NCI-H2171 treated with DMSO at 0.1 percent for 48 hours (cell line): ENCODE measurements around the gene UBE2U.
"Not testable (repeated sequence)": the region's sequence is repeated elsewhere in the genome, so short reads cannot be mapped to it uniquely, and the experiment has no call there.

ENCODE experiments used
- DNase-seq: peaks from one replicate; lab custom pipeline; 2025; lab: John Stamatoyannopoulos, UW

UBE2U gene

DNA sequence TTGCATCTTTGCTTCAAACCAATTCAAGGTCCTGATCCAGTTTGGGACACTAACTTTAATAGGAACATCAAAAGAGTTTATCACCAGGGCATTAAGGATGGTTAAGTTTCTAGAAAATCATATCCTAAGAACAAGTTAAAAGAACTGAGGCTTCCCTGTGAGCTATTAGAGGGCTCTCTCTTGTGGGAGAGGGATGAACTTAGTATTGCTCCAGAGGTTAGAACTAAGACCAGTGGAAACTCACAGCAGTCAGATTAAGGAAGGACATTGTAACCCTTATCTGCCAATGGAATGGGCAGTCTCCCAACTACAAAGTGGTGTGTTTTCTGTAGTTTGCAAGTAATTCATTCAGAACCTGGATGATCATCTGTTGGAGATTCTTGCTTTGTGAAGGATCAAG, 36.8 kb downstream of the UBE2U start:
- no peak for DNase-seq

DNA sequence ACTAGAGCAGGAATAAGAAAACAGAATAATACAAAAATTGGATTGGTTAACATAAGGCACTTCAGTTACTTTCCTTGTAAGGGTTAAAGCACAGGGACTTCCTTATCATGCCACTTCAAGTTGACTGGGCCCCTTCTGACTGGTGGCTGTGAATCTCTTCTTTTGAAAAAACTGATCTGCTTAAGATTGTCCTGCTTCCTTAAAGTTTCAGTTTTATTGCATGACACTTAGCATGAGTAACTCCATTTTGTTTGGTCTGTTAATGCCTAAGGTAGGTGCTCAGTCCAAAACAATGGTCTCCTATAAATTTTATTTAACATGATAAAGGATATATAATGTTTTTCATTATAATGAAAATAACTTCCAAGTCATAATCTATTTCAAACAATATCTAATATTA, 37.6 kb downstream of the UBE2U start:
- DNase-seq, result no peak

DNA sequence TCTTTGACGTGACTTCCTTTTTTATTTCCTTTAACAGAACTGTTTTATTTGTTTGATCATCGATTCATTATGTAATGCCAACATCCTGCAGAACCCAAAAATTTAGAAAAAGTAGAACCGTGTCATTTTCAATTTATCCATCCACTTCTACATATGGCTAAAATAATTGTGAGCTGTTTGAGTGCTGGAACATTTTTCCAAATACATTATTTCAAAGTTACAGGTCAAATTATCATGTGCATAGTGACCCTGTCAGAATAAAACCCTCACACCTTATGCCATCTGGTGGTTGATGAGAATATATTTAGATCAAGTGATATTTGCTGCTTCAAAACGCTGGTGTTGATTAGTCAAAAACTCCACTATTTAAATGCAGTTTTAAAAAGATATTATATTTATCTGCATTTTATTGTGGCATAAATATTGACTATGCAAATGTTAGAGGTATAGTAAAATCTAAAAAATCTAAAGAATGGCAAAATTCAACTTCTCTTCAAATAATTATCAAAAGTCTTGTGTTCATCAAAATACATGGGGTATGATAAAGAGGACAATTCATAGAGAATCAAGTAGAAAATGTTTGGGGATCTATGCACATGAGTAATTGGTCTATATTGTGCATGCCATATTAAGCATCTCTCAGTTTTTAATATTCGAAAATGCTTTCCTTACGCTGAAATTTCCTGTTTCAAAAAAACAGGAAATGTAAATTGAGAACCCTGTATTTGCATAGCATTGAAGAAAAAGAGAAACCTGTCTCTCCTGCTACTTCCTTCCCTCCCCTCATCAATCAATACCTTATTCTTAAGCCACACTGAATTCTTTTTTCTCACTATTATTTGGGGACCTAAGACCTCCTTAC, 39.7 kb downstream of the UBE2U start:
- peak; percentile 80 for DNase-seq

DNA sequence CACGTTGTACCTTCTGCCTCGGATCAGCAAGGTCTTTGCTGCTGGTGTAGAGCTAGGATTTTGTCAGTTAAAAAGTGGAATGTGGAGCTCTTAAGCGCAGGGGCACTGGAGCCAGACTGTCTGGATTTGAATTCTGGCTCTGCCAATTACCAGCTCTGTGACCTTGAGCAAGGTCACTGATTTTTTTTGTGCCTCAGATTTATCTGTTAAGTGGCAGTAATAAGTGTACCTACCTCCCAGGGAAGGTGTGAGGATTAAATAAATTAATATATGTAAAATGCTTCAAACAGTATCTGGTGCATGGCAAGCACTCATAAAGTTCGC, 40.3 kb downstream of the UBE2U start:
- DNase-seq, result peak; percentile 80

DNA sequence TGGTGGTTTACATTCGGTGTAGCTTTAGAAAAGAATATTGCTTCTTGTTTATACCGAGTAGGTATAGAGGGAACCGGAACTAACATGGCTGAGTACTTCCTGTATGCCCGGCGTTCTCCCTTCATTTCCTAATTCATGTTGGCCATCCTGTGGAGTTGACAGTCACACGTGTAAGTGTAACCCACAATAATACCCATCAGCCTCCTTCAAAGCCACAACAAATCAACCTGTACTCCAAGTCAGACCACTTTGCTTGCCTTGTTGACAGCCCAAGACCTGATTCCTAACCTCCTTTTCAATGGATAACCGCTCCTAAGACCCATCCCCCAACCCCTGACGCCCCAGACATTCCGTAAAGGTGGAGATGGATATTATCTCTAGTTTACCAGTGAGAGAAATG, 42.1 kb downstream of the UBE2U start:
- DNase-seq, result no peak

DNA sequence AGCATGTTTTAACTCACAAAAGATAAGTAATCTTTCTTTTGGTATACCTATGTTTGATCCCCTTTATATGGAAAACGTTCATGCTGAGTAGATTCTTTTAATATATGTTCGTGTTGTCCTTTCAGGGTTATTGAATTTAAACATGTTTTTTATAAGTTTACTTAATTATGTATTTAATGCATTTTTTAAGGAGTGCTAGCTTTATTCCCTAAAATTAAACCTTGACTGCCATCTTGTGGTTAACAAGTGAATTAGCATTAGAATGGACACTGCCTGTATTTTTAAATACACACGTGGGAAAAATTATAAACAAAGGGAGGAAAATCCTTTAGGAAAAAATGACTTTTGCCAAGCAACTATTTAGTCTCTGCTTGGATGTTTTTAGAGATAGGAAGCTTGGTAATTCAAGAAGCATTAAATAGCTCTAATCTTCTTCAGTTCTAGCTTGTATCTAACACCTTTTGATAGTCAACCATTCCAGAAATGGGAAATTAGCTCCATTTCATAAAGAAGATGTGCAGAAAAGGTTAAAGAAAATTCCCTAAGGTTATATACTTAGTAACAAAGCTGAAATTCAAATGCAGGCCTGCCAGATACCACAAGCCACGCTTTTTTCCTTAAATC, 43.0 kb downstream of the UBE2U start:
- peak; percentile 80 for DNase-seq

DNA sequence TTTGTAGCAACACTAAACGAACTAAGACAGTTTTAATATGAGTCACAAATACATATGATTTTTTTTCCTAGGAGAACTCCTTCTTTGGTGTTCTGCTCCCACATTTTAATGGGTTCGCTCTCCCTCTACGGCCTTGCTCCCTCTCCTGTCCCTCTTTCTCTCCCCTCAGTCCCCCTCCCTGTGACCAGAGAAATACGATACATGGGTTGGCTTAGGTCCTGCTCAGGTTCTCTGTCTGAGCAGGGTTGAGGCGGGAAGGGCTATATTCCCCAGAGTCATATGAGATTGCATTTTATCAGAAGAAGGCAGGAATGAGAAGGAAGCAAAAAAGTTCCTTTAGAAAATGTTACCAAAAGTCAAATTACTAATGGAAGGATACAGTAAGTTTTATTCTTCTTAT, 44.6 kb downstream of the UBE2U start:
- peak; percentile 91 for DNase-seq

DNA sequence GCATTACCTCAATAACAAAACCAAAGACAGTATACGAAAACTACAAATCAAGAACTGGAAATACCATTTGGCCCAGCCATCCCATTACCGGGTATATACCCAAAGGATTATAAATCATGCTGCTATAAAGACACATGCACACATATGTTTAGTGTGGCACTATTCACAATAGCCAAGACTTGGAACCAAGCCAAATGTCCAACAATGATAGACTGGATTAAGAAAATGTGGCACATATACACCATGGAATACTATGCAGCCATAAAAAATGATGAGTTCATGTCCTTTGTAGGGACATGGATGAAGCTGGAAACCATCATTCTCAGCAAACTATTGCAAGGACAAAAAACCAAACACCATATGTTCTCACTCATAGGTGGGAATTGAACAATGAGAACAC, 47.0 kb downstream of the UBE2U start:
- DNase-seq, result not testable (repeated sequence)

DNA sequence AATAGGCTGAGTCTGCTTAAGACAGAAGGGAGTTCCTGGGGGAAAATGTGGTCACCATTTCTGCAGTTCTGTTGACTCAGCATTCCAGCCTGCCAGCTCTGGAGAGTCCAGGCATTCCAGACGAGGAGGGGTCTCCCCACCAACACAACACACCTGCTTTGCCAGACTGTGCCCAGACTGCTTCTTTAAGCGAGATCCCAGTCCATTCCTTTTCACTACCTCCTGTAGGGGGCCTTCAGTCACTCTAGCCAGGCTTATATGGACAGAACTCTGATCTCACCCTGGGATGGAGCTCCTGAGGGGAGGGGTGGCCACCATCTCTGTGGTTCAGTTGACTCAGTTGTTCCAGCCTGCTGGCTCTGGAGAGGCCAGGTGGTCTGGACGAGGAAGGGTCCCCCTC, 48.5 kb downstream of the UBE2U start:
- no peak for DNase-seq

DNA sequence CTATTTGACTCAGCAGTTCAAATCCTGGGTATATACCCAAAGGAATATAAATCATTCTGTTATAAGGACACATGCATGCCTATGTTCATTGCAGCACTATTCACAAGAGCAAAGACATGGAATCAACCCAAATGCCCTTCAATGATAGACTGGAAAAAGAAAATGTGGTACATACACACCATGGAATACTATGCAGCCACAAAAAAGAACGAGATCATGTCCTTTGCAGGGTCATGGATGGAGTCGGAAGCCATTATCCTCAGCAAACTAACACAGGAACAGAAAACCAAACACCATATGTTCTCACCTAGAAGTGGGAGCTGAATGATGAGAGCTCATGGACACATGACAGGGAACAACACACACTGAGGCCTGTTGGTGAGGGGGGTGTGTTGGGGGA, 53.8 kb downstream of the UBE2U start:
- not testable (repeated sequence) for DNase-seq

DNA sequence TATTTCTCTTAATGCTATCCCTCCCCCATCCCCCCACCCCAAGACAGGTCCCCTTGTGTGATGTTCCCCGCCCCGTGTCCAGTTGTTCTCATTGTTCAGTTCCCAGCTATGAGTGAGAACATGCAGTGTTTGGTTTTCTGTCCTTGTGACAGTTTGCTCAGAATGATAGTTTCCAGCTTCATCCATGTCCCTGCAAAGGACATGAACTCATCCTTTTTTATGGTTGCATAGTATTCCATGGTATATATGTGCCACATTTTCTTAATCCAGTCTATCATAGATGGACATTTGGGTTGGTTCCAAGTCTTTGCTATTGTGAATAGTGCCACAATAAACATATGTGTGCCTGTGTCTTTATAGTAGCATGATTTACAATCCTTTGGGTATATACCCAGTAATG, 55.0 kb downstream of the UBE2U start:
- DNase-seq, result not testable (repeated sequence)

DNA sequence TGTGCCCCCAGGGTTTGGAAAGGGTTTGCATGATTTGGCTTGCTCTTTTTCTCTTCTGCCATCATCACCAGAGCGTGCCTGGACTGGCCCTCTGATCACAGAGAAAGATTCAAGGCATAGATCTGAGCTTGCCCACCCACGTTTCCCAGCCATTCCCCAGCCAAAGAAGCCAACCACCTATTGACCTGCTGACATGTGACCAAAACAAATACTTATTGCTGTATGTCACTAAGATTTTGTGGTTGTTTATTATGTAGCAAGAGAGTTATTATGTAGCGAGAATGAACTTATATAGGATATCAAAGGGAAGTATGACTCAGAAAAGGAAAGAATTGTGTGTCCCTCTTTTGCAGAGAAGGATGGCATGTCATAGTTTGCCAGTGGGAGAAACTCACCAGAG, 59.9 kb downstream of the UBE2U start:
- no peak for DNase-seq

DNA sequence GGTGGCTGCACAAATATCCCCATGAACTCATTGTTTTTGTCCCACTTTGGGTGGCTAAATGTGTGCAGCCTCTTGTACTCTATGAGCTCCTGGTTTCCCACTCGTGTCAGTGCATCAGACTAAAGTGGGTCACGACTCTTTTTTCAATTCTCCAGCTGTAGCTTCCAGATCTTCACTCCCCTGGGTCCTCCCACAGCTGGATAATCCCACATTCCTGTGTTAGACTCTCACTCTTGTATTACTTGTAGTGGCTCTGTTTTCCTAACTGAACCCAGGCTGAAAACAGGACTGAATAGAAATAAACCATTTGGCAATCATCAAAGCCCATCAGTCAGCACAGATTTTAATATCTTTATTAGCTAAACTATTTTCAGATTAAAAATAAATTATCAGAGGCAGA, 60.4 kb downstream of the UBE2U start:
- no peak for DNase-seq

DNA sequence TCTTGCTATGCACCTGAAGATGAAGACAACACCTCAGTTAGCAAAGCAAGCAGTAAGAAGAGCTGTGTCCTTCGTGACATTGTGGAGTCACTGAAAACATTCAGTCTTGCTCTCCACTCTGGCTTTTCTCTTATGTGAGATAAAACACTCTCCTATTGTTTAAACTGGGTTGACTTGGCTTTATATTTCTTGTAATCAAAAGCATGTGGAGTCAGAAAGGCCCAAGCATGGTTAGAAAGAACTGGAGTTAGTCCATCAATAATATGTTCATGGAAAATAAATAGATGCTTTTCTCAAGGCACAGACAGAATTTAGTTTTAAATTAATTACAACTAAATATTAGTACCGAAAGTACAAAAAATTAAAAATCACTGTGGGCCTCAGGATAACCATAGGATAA, 61.7 kb downstream of the UBE2U start:
- DNase-seq, result no peak

DNA sequence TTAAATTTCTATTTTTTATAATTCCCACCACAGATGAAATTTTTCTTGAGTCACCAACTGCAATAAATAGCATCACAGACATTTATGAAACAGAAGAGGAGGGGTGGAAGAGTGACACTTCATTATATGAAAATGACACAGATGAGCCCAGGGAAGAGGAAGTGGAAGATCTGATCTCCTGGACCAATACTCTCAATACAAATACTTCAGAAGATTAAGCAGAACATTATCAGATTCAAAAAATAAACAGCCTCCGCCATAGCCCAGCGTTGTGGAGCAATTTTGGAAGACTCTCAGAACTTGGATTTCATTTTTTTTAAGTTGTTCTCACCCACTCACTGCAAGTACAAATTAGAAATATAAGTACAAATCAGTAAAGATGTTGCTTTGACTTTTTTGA, 63.6 kb downstream of the UBE2U start:
- no peak for DNase-seq

DNA sequence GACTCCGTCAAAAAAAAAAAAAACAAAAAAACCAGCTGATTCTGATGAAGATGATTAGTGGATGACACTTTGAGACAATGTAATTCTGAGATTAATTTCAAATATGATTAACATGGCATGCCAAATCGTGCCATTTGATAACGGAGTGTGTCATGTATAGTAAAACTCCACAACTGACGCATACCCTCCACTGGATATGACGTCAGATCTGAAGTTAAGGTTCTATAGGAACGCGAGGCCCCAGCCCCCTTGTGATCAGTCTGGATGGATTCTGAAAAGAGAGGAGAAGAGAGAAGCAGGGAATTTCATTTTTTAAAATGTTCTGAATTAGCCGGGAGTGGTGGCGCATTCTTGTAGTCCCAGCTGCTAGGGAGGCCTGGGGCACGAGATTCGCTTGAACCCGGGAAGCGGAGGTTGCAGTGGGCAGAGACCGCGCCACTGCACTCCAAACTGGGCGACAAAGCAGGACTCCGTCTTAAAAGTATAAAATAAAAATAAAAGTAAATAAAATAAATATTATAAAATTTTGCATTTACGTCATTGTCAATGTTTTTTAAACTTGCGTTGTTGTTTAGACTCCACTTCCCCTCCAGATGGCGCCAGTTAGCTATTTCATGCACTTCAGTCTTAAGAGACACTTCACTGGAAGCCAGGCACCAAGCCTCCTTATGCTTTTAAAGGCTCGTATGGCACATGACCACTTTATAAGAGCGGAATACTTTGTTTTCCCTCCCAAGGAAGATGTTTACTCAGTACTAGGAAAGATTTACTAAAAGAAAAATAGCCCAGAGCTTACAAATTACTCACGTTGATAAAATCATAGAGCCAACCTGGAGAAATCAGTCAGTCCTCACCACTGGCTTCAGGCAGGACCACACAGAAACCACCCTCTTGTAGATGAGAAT, 65.5 kb downstream of the UBE2U start:
- peak; percentile 81 for DNase-seq

DNA sequence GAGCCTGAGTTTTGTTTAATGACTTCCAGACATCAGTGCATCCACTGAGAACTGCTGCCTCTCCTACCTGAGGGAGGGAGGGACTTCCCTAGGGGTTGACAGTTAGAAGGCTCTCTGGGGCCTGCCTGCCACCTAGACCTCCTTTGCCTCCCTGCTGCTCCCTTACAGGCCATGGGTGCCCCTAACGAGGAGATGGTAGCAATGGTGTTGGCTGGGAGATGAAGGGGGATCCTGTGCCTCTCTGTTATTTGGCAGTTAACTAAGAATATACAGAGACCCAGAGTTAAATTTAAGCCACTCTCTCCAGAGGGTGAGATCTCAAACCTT, 66.1 kb downstream of the UBE2U start:
- DNase-seq, result no peak

DNA sequence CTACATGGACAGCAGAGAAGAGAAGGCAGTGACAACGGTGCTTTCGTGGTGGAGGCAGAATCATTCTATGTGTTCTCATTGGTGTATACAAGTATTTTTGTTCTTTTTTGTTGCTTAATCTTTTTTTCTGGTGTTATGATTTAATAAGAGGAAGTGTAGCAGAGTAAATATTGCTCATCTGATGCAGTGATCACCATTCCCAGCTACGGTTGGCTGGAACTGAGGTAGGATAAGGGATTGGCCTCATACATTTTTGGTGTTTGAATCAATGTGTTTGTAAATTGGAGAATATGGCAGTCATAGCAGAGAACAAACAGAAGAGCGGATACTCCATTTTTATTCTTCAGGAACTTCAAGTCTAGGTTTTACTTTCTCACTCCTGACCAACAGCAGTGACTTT, 76.6 kb downstream of the UBE2U start:
- no peak for DNase-seq

DNA sequence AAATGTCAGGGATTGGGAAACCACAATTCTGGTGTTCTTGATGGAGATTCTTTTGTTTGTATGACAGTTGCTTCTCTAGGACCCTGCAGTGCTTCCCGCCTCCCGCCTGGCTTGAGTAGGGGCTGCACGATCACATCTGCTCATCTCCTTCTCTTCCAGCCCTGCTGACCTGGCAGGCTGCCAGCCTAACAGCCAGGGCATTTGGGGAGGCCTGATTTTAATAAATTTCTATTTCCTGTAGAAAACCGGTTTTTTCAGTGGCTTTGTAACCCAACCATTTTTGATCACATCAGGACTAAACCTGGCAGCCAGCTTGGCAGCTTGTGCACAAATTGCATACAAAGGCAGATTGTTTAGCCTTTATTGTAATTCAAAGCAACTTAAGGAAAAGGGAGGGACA, 78.9 kb downstream of the UBE2U start:
- peak; percentile 86 for DNase-seq

DNA sequence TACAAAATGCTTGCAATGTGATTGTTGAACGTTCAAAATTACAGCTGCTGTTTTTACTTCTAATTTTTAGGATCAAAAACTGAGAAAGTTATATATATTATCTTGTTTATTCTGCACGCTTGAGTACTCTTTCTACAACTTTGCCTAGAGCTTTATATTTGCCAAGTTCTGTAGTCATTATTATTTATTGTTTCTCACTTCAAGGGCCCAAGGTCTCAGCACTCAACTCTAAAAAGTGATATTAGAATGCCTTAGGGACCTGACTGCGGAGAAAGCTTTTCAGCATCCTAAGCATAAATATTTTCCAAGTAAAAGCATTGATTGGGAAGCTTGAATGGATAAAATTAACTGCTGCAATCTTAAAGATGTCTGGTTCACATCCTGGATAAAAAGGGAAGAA, 83.6 kb downstream of the UBE2U start:
- DNase-seq, result no peak

DNA sequence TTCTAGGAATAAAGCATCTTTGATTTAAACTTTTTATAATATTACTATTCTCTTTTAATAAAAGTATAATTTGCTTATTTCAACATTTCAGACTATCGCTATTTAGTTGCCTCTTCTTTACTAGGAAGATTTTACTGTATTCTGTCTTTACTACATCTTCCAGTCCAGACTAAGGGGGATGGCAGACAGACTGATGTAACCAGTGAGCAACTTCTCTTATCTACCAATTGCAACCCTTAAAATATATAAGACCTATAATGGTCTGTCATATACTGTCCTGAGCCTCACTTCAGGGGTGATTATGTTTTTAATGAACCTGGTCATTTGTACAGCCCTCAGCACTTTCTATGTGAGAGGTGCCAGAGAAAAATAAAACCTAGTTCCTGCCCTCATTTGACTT, 87.0 kb downstream of the UBE2U start:
- DNase-seq, result no peak

DNA sequence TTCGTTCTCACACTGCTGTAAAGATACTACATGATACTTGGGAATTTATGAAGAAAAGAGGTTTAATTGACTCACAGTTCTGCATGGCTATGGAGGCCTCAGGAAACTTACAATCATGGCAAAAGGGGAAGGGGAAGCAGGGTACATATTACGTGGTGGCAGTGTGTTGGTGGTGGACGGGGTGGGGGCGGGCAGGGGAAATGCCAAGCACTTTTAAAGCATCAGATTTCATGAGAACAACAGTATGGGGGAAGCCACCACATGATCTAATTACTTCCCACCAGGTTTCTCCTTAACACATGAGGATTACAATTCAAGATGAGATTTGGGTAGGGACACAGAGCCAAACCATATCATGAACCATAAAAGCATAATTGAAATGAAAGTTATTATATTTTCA, 88.5 kb downstream of the UBE2U start:
- no peak for DNase-seq

DNA sequence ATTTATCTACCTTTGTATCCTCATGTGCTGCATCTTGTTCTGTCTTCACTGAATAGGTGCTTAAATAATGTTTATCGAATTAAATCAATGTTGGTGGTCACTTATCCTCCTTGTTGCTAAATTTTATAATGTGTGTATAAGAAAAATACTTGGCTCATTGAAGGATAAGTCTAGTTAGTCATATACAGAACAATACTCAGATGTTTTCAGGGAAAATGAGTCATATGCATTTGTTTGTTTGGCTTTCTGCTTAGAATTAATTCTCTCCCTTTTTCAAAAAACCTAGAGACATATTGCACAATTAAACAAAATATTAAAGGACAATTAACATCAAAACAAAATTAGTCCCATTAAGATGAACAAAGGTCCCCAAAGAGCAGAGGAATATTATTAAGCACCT, 89.0 kb downstream of the UBE2U start:
- DNase-seq, result no peak
